ENCODE measurements around the gene NFATC2. TPM values are rescaled to one million over a fixed set of nuclear protein-coding genes. Genes with fewer than 3 reads are reported as not detected.

NFATC2 gene
- total RNA-seq, 1 donor from 2014 or later: 7.6 TPM

DNA sequence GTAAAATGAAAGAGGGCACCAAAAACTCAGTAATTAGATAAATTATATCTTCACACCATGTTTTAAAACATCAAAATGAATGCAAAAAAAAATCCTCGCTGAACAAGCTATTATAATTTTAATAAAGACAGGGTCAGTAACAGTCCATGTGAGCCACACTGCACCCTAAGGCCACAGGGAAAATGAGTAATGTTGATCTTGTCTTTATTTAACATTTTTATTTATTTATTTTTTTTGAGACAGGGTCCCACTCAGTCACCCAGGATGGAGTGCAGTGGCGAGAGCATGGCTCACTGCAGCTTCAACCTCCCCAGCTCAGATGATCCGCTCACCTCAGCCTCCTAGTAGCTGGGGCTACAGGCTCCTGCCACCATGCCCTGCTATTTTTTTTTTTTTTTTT lies 8.7 kb upstream of the NFATC2 start:
- intact Hi-C loops (cut with DNase I): no loop called here
- no peaks in the 10 kb centered on the region for H3K27me3 ChIP-seq
- no peaks in the 10 kb centered on the region for H3K9me3 ChIP-seq
- TF ChIP-seq, protein P1, sequence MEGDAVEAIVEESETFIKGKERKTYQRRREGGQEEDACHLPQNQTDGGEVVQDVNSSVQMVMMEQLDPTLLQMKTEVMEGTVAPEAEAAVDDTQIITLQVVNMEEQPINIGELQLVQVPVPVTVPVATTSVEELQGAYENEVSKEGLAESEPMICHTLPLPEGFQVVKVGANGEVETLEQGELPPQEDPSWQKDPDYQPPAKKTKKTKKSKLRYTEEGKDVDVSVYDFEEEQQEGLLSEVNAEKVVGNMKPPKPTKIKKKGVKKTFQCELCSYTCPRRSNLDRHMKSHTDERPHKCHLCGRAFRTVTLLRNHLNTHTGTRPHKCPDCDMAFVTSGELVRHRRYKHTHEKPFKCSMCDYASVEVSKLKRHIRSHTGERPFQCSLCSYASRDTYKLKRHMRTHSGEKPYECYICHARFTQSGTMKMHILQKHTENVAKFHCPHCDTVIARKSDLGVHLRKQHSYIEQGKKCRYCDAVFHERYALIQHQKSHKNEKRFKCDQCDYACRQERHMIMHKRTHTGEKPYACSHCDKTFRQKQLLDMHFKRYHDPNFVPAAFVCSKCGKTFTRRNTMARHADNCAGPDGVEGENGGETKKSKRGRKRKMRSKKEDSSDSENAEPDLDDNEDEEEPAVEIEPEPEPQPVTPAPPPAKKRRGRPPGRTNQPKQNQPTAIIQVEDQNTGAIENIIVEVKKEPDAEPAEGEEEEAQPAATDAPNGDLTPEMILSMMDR (IDR thresholded peaks at IDR 0.05): no peak
- ATAC-seq: no peak
- no peak for DNase-seq
- no peak overlapping the region for H3K4me3 ChIP-seq
- H3K27ac ChIP-seq: no peak overlapping the region
- no peaks in the 10 kb centered on the region for H3K4me1 ChIP-seq
- no peaks in the 10 kb centered on the region for H3K36me3 ChIP-seq

- no peaks in the 10 kb centered on the region for H3K27me3 ChIP-seq
- H3K36me3 ChIP-seq: no peaks in the 10 kb centered on the region
- H3K4me1 ChIP-seq: no peaks in the 10 kb centered on the region
- H3K4me3 ChIP-seq: no peak overlapping the region
- H3K9me3 ChIP-seq: no peaks in the 10 kb centered on the region
- DNase-seq: no peak
- intact Hi-C loops (cut with DNase I): no loop called here
- H3K27ac ChIP-seq: no peak overlapping the region
- ATAC-seq: no peak
- TF ChIP-seq, protein P1 (IDR thresholded peaks at IDR 0.05): no peak
These were observed 7.0 kb upstream of the NFATC2 start for GRCh38 chr20:51549474-51549873.

DNA sequence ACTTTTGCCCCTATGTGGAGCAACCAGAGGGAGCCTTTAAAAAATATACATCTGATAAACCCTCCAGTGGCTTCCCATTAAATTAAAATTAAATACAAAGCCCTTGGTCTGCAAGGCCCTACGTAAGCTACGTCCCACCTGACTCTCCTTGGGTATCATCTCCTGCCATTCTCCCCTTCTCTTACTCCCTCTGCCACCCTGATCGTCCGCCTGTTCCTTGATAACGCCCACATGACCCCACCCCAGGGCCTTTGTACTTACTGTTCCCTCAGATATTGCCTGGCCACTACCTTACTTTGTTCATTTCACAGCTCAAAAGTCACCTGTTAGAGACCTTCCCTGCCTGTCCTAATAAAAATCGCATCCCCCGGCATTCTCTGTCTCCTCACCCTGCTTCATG lies 5.4 kb upstream of the NFATC2 start:
- intact Hi-C loops (cut with DNase I): no loop called here
- no peaks in the 10 kb centered on the region for H3K36me3 ChIP-seq
- H3K4me3 ChIP-seq: no peak overlapping the region
- no peaks in the 10 kb centered on the region for H3K27me3 ChIP-seq
- peaks cover 6% of the 10 kb centered on the region for H3K4me1 ChIP-seq
- H3K27ac ChIP-seq: no peak overlapping the region
- no peak for DNase-seq
- ATAC-seq: no peak
- TF ChIP-seq, protein P1 (IDR thresholded peaks at IDR 0.05): no peak
- no peaks in the 10 kb centered on the region for H3K9me3 ChIP-seq

GRCh38 chr20:51545515-51545914 lies 3.0 kb upstream of the NFATC2 start:
- Histone ChIP-seq H3K27ac (no peak overlapping the region), H3K4me3 (no peak overlapping the region), H3K9me3 (no peaks in the 10 kb centered on the region), H3K27me3 (no peaks in the 10 kb centered on the region), H3K4me1 (peaks cover 18% of the 10 kb centered on the region), H3K36me3 (no peaks in the 10 kb centered on the region)
- DNase-seq (no peak), ATAC-seq (no peak)
- intact Hi-C loops (cut with DNase I): no loop called here
- TF ChIP-seq, protein P1 (IDR thresholded peaks at IDR 0.05): no peak

DNA sequence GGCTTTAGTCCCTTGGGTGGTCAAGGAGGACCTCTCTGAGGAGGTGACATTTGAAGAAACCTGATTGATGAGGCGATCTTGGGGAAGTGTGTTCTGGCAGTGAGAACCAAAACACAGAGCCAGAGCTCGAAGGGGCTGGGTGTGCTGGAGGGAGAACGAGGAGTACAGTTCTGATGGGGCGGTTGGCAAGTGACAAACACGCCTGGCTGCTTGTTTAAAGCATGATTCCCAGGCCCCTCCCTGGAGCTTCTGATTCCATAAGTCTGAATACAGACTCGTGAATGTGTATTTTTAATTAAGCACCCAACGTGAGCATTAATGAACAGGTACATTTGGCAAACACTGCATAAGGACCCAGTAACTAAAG lies 886 bp upstream of the NFATC2 start:
- intact Hi-C loops (cut with DNase I): no loop called here
- Histone ChIP-seq H3K4me1 (peaks cover 21% of the 10 kb centered on the region), H3K36me3 (no peaks in the 10 kb centered on the region), H3K27me3 (no peaks in the 10 kb centered on the region), H3K27ac (no peak overlapping the region), H3K9me3 (no peaks in the 10 kb centered on the region), H3K4me3 (no peak overlapping the region)
- ATAC-seq (no peak), DNase-seq (no peak)
- TF ChIP-seq, protein P1 (IDR thresholded peaks at IDR 0.05): no peak

DNA sequence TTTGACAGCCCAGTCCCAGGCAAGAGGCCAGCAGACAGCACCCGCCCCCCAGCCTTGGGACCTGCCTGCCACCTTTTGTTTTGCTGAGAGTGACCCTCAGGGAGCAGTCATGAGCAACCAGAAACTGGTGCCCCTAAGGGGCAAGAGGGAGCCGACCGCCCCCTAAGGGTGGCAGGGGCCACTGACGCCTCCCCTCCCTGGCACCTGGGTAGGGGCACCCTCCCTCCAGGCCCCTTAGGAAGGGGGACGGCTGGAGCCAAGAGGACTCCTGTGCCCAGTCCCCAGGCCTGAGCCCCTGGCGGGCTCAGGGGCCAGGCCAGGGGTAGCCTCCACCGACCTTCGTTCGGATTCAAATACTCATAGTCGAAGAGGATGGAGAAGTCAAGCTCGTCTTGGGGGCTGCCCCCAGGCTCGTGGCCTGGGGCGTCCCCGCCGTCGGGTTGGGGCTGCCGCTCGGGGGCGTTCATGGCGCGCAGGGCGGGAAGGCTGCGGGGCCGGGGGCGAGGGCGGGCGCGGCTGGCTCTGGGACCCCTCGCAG lies 417 bp downstream of the NFATC2 start:
- H3K36me3 ChIP-seq: no peaks in the 10 kb centered on the region
- DNase-seq (peak; percentile 72), ATAC-seq (peak; percentile 57)
- no peaks in the 10 kb centered on the region for H3K9me3 ChIP-seq
- peaks cover 21% of the 10 kb centered on the region for H3K4me1 ChIP-seq
- H3K27ac ChIP-seq: peak overlapping the region; percentile 76
- TF ChIP-seq, protein P1 (IDR thresholded peaks at IDR 0.05): peak; percentile 42
- no peaks in the 10 kb centered on the region for H3K27me3 ChIP-seq
- intact Hi-C loops (cut with DNase I): no loop called here
- peak overlapping the region; percentile 58 for H3K4me3 ChIP-seq

Data from upper lobe of right lung (tissue), 1 donor.